ENCODE results near the gene TTC38. TPM values are rescaled to one million over a fixed set of nuclear protein-coding genes. Genes with fewer than 3 reads are reported as not detected.

TTC38 gene
- total RNA-seq, 1 experiment from 2014 or later: 26.8 TPM

GRCh38 chr22:46337870-46338269 lies 70.1 kb downstream of the TTC38 start:
- Histone ChIP-seq H3K27ac (ENCODE audit: low read length) (no peak overlapping the region), H3F3A (ENCODE audit: low read length, unreplicated experiment) (no peaks in the 10 kb centered on the region), H3K27me3 (ENCODE audit: low read length) (no peaks in the 10 kb centered on the region), H4K20me1 (ENCODE audit: low read length) (no peaks in the 10 kb centered on the region), H3K36me3 (ENCODE audit: low read depth, low read length) (peaks cover 8% of the 10 kb centered on the region; the same call in 1 of the 2 replicates), H3K9me3 (ENCODE audit: low read length) (no peaks in the 10 kb centered on the region), H3K4me2 (ENCODE audit: low read length) (no peak overlapping the region), H2AFZ (ENCODE audit: low read length) (no peak overlapping the region), H3K4me1 (ENCODE audit: insufficient read depth, low read length) (peaks cover 7% of the 10 kb centered on the region; the same call in 1 of the 2 replicates), H3K79me2 (ENCODE audit: low read length) (peaks cover 46% of the 10 kb centered on the region), H3K4me3 (ENCODE audit: low read length) (no peak overlapping the region), H3K9me2 (replicated peaks; ENCODE audit: low read length) (no peaks in the 10 kb centered on the region), H3K9ac (ENCODE audit: low read length) (no peak overlapping the region)
- ChIA-PET CTCF (no interaction called here), POLR2A (ENCODE audit: unreplicated experiment) (no interaction called here)
- no peak for TF ChIP-seq CTCF (conservative IDR thresholded peaks at IDR 0.05; ENCODE audit: low read depth, low read length)
- TF ChIP-seq EZH2phosphoT487 (IDR thresholded peaks at IDR 0.05; ENCODE audit: borderline replicate concordance, low read length): no peak
- no peak for TF ChIP-seq EZH2 (IDR thresholded peaks at IDR 0.05; ENCODE audit: low read length, unreplicated experiment)
- intact Hi-C loops (cut with micrococcal nuclease): no loop called here
- no TSS peak for BruUV-seq (replicated peaks)
- ATAC-seq (no peak), DNase-seq (no peak)

- peaks cover 46% of the 10 kb centered on the region for H3K79me2 ChIP-seq (ENCODE audit: low read length)
- no peaks in the 10 kb centered on the region for H3K27me3 ChIP-seq (ENCODE audit: low read length)
- POLR2A ChIA-PET (ENCODE audit: unreplicated experiment): no interaction called here
- H3K4me1 ChIP-seq (ENCODE audit: insufficient read depth, low read length): peaks cover 7% of the 10 kb centered on the region; the same call in 1 of the 2 replicates
- no peak overlapping the region for H3K4me3 ChIP-seq (ENCODE audit: low read length)
- no peaks in the 10 kb centered on the region for H3F3A ChIP-seq (ENCODE audit: low read length, unreplicated experiment)
- intact Hi-C loops (cut with micrococcal nuclease): no loop called here
- no peaks in the 10 kb centered on the region for H4K20me1 ChIP-seq (ENCODE audit: low read length)
- no peak overlapping the region for H3K9ac ChIP-seq (ENCODE audit: low read length)
- no peaks in the 10 kb centered on the region for H3K9me2 ChIP-seq (replicated peaks; ENCODE audit: low read length)
- no TSS peak for BruUV-seq (replicated peaks)
- H2AFZ ChIP-seq (ENCODE audit: low read length): no peak overlapping the region
- TF ChIP-seq EZH2phosphoT487 (IDR thresholded peaks at IDR 0.05; ENCODE audit: borderline replicate concordance, low read length) (no peak), EZH2 (IDR thresholded peaks at IDR 0.05; ENCODE audit: low read length, unreplicated experiment) (no peak), CTCF (conservative IDR thresholded peaks at IDR 0.05; ENCODE audit: low read depth, low read length) (no peak)
- H3K27ac ChIP-seq (ENCODE audit: low read length): no peak overlapping the region
- ATAC-seq (no peak), DNase-seq (no peak)
- H3K9me3 ChIP-seq (ENCODE audit: low read length): no peaks in the 10 kb centered on the region
- H3K36me3 ChIP-seq (ENCODE audit: low read depth, low read length): peaks cover 11% of the 10 kb centered on the region; the same call in 1 of the 2 replicates
- no peak overlapping the region for H3K4me2 ChIP-seq (ENCODE audit: low read length)
- CTCF ChIA-PET: no interaction called here
These were observed 70.8 kb downstream of the TTC38 start for GRCh38 chr22:46338636-46339035.

GRCh38 chr22:46339956-46340355 lies 72.1 kb downstream of the TTC38 start:
- Histone ChIP-seq H3K4me1 (ENCODE audit: insufficient read depth, low read length) (peaks cover 7% of the 10 kb centered on the region; the same call in 1 of the 2 replicates), H4K20me1 (ENCODE audit: low read length) (no peaks in the 10 kb centered on the region), H3K4me2 (ENCODE audit: low read length) (no peak overlapping the region), H2AFZ (ENCODE audit: low read length) (no peak overlapping the region), H3K36me3 (ENCODE audit: low read depth, low read length) (peaks cover 16% of the 10 kb centered on the region; the same call in 1 of the 2 replicates), H3K27me3 (ENCODE audit: low read length) (no peaks in the 10 kb centered on the region), H3K9me3 (ENCODE audit: low read length) (no peaks in the 10 kb centered on the region), H3K27ac (ENCODE audit: low read length) (no peak overlapping the region), H3K9ac (ENCODE audit: low read length) (no peak overlapping the region), H3K4me3 (ENCODE audit: low read length) (no peak overlapping the region), H3K9me2 (replicated peaks; ENCODE audit: low read length) (no peaks in the 10 kb centered on the region), H3K79me2 (ENCODE audit: low read length) (peaks cover 46% of the 10 kb centered on the region), H3F3A (ENCODE audit: low read length, unreplicated experiment) (no peaks in the 10 kb centered on the region)
- no peak for DNase-seq
- no peak for TF ChIP-seq CTCF (conservative IDR thresholded peaks at IDR 0.05; ENCODE audit: low read depth, low read length)
- no peak for TF ChIP-seq EZH2phosphoT487 (IDR thresholded peaks at IDR 0.05; ENCODE audit: borderline replicate concordance, low read length)
- TF ChIP-seq EZH2 (IDR thresholded peaks at IDR 0.05; ENCODE audit: low read length, unreplicated experiment): no peak
- no TSS peak for BruUV-seq (replicated peaks)
- POLR2A ChIA-PET (ENCODE audit: unreplicated experiment): no interaction called here
- no peak for ATAC-seq
- intact Hi-C loops (cut with micrococcal nuclease): no loop called here
- CTCF ChIA-PET: no interaction called here

Data from PC-3 (cell line).